ENCODE data around the gene ZBTB16.
"Not testable (repeated sequence)": the region's sequence is repeated elsewhere in the genome, so short reads cannot be mapped to it uniquely, and the experiment has no call there.

DNA sequence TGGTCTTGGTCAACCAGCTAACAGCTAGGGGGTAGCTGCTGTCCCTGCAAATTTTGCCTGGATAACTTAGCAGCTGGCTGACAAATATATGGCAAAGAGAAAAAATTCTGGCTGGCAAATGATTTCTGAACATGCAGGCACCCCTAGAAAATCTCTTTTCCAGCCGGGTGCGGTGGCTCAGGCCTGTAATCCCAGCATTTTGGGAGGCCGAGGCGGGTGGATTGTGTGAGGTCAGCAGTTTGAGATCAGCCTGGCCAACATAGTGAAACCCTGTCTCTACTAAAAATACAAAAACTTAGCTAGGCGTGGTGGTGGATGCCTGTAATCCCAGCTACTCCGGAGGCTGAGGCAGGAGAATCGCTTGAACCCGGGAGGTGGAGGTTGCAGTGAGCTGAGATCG is 9.7 kb upstream of the ZBTB16 start:
- TF ChIP-seq POLR2A, EP300, POLR2AphosphoS5 (IDR thresholded peaks at IDR 0.05): not testable (repeated sequence)
- TF ChIP-seq, protein P1, sequence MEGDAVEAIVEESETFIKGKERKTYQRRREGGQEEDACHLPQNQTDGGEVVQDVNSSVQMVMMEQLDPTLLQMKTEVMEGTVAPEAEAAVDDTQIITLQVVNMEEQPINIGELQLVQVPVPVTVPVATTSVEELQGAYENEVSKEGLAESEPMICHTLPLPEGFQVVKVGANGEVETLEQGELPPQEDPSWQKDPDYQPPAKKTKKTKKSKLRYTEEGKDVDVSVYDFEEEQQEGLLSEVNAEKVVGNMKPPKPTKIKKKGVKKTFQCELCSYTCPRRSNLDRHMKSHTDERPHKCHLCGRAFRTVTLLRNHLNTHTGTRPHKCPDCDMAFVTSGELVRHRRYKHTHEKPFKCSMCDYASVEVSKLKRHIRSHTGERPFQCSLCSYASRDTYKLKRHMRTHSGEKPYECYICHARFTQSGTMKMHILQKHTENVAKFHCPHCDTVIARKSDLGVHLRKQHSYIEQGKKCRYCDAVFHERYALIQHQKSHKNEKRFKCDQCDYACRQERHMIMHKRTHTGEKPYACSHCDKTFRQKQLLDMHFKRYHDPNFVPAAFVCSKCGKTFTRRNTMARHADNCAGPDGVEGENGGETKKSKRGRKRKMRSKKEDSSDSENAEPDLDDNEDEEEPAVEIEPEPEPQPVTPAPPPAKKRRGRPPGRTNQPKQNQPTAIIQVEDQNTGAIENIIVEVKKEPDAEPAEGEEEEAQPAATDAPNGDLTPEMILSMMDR (IDR thresholded peaks at IDR 0.05), result not testable (repeated sequence)

All from stomach (tissue), 4 donors.